GM20431 (cell line): ENCODE results near the gene ADAM22.

ENCODE experiments used
- in situ Hi-C: fragments of 300-500 bp; cut with MseI, MboI; formaldehyde crosslinking; loops from one replicate; pipeline ENCODE4 v1.15.0; 2020; ENCODE audit warnings: low sequenced_read_pairs; ENCODE audit not compliant: unreplicated experiment

ADAM22 gene

DNA sequence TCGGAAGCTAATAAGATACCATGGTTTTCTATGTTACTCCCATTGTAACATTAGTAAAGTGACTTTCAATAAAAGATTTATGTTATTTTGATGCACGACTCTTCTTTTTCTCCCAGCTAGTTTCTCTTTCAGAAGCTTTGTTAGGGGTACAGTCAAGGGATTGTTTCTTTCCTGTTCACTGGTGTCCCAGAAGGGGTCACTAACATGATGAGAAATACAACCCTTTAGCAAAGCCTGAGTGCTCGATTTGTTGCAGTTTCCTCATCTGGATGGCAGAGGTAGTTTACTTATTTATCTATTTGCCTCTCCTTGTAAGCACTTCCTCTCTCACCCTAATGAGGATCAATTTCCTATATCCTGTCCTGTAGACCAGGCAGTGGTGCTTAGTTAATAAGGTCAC is 268.7 kb downstream of the ADAM22 start:
- in situ Hi-C loops, result no loop called here

GRCh38 chr7:88203401-88203800 is 269.4 kb downstream of the ADAM22 start:
- in situ Hi-C loops, result no loop called here

DNA sequence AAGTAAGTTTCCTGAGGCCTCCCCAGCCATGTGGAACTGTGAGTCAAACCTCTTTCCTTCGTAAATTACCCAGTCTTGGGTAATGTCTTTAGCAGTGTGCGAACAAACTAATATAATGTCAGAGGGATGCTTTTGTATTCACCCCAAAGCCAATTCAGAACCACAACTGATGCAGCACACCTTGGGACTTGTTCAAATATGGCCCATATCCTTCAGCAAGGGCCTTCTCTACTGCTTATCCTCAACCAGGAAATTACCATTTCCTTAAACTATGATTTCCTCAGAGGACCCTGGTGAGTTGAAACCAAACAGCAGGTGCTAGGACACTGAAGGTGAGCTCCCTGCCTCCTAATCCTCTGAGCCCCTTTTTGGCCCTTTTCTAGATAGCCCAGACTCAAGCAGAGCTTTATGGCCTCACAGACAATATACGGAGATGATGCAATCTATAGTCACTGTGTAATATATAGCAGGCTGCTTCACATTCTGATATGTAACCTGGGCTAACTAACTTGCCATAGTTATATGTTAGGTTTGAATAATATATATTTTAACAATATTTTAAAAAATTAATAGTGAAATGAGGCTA is 270.6 kb downstream of the ADAM22 start:
- in situ Hi-C loops, result no loop called here

GRCh38 chr7:88205179-88205578 is 271.1 kb downstream of the ADAM22 start:
- in situ Hi-C loops, result no loop called here

DNA sequence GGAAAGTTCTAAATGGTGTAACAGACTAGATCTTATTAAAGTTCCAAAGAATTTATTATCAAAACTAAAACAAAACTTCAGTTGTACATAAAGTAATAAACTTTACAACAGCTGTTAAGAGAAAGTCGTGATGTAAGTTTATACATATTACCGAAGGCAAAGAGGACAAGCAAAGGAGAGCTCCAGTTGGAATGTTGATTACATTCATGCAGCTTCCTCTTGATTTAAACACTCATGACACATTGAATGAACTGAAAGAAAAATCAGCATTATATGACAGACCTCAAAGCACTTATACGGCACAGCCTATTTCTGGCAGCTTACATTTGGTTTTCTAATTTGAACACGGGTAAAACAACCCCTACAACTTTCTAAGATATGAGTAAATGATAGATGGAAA is 272.2 kb downstream of the ADAM22 start:
- in situ Hi-C loops, result no loop called here

- in situ Hi-C loops, result no loop called here
Observed at GRCh38 chr7:88208521-88208920, 274.5 kb downstream of the ADAM22 start.

DNA sequence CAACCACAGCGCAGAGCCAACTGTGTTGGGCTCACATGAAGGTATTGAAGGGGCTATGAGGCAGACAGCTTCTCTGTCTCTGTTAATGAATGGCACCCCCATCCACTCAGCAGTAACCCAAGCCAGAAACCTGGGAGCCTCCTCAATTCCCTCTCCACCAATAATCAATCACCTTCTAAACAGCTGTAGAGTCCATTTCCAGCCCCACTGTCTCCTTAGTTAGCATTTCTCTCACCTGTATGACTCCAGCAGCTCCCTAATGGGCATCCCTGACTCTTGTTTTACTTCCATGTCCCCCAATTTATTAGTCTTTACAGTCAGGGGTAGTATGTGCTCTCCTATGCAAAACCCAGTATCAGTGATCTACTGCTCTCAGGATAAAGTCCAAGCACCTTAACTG is 278.9 kb downstream of the ADAM22 start:
- in situ Hi-C loops, result no loop called here

- in situ Hi-C loops, result no loop called here
Observed at GRCh38 chr7:88214456-88214855, 280.4 kb downstream of the ADAM22 start.

DNA sequence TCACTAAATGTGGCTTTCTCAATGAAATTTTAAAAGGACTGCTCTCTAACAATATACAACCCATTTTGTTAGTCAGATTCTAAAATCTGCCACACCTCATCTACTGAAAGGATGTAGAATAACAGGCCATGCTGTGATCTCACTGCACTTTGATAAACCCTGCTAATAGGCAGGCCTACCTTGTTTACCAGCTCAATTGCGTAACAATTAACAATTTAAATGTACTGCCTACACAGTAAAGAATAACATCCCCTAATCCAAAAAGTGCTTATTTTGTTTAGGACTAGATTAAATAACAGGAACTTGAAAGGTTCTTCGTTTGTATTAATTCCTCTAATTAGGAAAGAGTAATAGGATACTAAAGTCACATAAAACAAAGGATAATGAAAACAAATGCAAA is 281.2 kb downstream of the ADAM22 start:
- in situ Hi-C loops, result no loop called here

GRCh38 chr7:88216276-88216675 is 282.2 kb downstream of the ADAM22 start:
- in situ Hi-C loops, result no loop called here

GRCh38 chr7:88217675-88218428 is 283.8 kb downstream of the ADAM22 start:
- in situ Hi-C loops, result no loop called here

- in situ Hi-C loops, result no loop called here
Observed at GRCh38 chr7:88218429-88218745, 284.3 kb downstream of the ADAM22 start.

- in situ Hi-C loops, result no loop called here
Observed at GRCh38 chr7:88218836-88219605, 285.0 kb downstream of the ADAM22 start.

GRCh38 chr7:88219781-88220747 is 286.0 kb downstream of the ADAM22 start, which contains the start of gene SRI:
SRI (minus strand) TSS chr7:88220038; CDS start chr7:88220026, 12 bp downstream.
- in situ Hi-C loops, result no loop called here

DNA sequence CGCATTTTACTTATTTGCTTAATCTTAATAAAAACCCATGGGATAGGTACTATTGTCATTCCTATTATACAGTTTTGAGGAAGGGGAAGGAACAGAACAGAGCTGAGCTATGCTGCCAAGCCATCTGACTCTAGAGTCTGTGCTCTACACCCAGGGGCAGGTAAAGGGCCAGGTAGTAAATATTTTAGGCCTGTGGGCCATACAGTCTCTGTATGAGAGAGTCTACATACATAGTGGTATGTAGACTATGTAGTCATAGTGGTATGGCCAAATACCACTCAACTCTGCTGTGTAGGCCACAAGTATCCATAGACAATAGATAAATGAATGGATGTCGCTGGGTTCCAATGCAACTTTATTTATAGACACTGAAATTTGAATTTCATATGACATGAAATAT is 289.2 kb downstream of the ADAM22 start:
- in situ Hi-C loops, result no loop called here

GRCh38 chr7:88224601-88225275 is 290.7 kb downstream of the ADAM22 start:
- in situ Hi-C loops, result no loop called here

- in situ Hi-C loops, result no loop called here
Observed at GRCh38 chr7:88226201-88226600, 292.1 kb downstream of the ADAM22 start.

DNA sequence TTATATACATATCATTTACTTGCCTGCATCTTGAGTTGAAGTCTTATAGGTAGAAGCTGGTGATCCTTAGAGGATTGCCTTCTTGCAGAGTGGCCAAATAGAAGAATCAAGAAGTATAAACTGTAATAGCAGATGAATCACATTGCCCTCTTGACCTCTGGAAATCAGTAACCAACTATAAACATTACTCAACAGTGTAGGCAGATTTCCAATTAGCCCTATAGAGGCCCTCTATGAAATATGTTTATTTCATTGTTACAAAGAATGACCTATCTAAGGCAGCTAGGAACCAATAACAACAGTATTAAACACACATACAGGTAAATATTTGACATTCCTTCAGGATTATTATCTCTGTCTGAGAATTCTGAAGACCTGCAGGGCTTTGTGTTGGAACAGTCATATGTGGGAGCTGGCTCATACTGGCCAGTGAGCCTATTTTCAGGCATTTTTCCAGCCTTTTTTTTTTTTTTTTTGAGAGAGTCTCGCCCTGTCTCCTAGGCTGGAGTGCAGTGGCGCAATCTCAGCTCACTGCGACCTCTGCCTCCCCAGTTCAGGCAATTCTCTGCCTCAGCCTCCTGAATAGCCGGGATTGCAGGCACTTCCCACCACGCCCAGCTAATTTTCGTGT is 292.9 kb downstream of the ADAM22 start:
- in situ Hi-C loops, result no loop called here

GRCh38 chr7:88229302-88229995 is 295.4 kb downstream of the ADAM22 start:
- in situ Hi-C loops, result no loop called here
